ENCODE measurements around the gene IL17A. TPM values are rescaled to one million over a fixed set of nuclear protein-coding genes. Genes with fewer than 3 reads are reported as not detected.

The IL17A gene
- polyA plus RNA-seq, 1 experiment, result not detected

GRCh38 chr6:52177961-52178360 is 8.2 kb upstream of the IL17A start:
- no peak for DNase-seq (ENCODE audit: low read depth, low spot score)
- H3K27ac ChIP-seq (ENCODE audit: low read depth, low read length), result no peak overlapping the region
- H3K4me3 ChIP-seq (ENCODE audit: low read depth, low read length), result no peak overlapping the region
- no peaks in the 10 kb centered on the region for H3K9me3 ChIP-seq (ENCODE audit: control insufficient read depth, insufficient read depth, low read length)
- ChIA-PET CTCF (no interaction called here), POLR2A (no interaction called here)
- no peak for TF ChIP-seq CTCF (IDR thresholded peaks at IDR 0.05; ENCODE audit: low read depth, low read length)
- H3K27me3 ChIP-seq (ENCODE audit: control insufficient read depth, insufficient read depth, low read length), result peaks cover 2% of the 10 kb centered on the region

GRCh38 chr6:52180787-52181558 is 5.2 kb upstream of the IL17A start:
- H3K9me3 ChIP-seq (ENCODE audit: control insufficient read depth, insufficient read depth, low read length), result no peaks in the 10 kb centered on the region
- H3K27me3 ChIP-seq (ENCODE audit: control insufficient read depth, insufficient read depth, low read length), result no peaks in the 10 kb centered on the region
- H3K4me3 ChIP-seq (ENCODE audit: low read depth, low read length), result no peak overlapping the region
- no peak overlapping the region for H3K27ac ChIP-seq (ENCODE audit: low read depth, low read length)
- POLR2A ChIA-PET, result no interaction called here
- DNase-seq (ENCODE audit: low read depth, low spot score), result no peak
- no peak for TF ChIP-seq CTCF (IDR thresholded peaks at IDR 0.05; ENCODE audit: low read depth, low read length)
- CTCF ChIA-PET, result no interaction called here

GRCh38 chr6:52183131-52183713 is 3.0 kb upstream of the IL17A start:
- no peak for TF ChIP-seq CTCF (IDR thresholded peaks at IDR 0.05; ENCODE audit: low read depth, low read length)
- DNase-seq (ENCODE audit: low read depth, low spot score), result no peak
- Histone ChIP-seq H3K4me3 (ENCODE audit: low read depth, low read length) (no peak overlapping the region), H3K27me3 (ENCODE audit: control insufficient read depth, insufficient read depth, low read length) (no peaks in the 10 kb centered on the region), H3K27ac (ENCODE audit: low read depth, low read length) (no peak overlapping the region), H3K9me3 (ENCODE audit: control insufficient read depth, insufficient read depth, low read length) (no peaks in the 10 kb centered on the region)
- POLR2A ChIA-PET, result no interaction called here
- CTCF ChIA-PET, result no interaction called here

GRCh38 chr6:52186480-52186879 is 305 bp downstream of the IL17A start:
- Histone ChIP-seq H3K27me3 (ENCODE audit: control insufficient read depth, insufficient read depth, low read length) (no peaks in the 10 kb centered on the region), H3K27ac (ENCODE audit: low read depth, low read length) (no peak overlapping the region), H3K9me3 (ENCODE audit: control insufficient read depth, insufficient read depth, low read length) (no peaks in the 10 kb centered on the region), H3K4me3 (ENCODE audit: low read depth, low read length) (no peak overlapping the region)
- DNase-seq (ENCODE audit: low read depth, low spot score), result no peak
- ChIA-PET CTCF (no interaction called here), POLR2A (no interaction called here)
- TF ChIP-seq CTCF (IDR thresholded peaks at IDR 0.05; ENCODE audit: low read depth, low read length), result no peak

GRCh38 chr6:52187098-52187497 is 923 bp downstream of the IL17A start:
- Histone ChIP-seq H3K27me3 (ENCODE audit: control insufficient read depth, insufficient read depth, low read length) (no peaks in the 10 kb centered on the region), H3K9me3 (ENCODE audit: control insufficient read depth, insufficient read depth, low read length) (no peaks in the 10 kb centered on the region), H3K27ac (ENCODE audit: low read depth, low read length) (no peak overlapping the region), H3K4me3 (ENCODE audit: low read depth, low read length) (no peak overlapping the region)
- ChIA-PET CTCF (no interaction called here), POLR2A (no interaction called here)
- no peak for TF ChIP-seq CTCF (IDR thresholded peaks at IDR 0.05; ENCODE audit: low read depth, low read length)
- no peak for DNase-seq (ENCODE audit: low read depth, low spot score)

All from AG04450 (cell line).